22Rv1 (cell line): Measurements from ENCODE around the gene USP27X.

ENCODE experiments used
- ZFX ChIP-seq: fragments of 450-650 bp; IDR thresholded peaks from 2 replicates; pipeline ENCODE4 v1.6.1; 2017; ENCODE audit warnings: antibody characterized with exemption, borderline replicate concordance
- TF ChIP-seq, protein P1 (sequence below): fragments of 450-650 bp; IDR thresholded peaks from 2 replicates; pipeline ENCODE4 v1.5.1; 2017; ENCODE audit warnings: mild to moderate bottlenecking

- TF ChIP-seq, protein P1, sequence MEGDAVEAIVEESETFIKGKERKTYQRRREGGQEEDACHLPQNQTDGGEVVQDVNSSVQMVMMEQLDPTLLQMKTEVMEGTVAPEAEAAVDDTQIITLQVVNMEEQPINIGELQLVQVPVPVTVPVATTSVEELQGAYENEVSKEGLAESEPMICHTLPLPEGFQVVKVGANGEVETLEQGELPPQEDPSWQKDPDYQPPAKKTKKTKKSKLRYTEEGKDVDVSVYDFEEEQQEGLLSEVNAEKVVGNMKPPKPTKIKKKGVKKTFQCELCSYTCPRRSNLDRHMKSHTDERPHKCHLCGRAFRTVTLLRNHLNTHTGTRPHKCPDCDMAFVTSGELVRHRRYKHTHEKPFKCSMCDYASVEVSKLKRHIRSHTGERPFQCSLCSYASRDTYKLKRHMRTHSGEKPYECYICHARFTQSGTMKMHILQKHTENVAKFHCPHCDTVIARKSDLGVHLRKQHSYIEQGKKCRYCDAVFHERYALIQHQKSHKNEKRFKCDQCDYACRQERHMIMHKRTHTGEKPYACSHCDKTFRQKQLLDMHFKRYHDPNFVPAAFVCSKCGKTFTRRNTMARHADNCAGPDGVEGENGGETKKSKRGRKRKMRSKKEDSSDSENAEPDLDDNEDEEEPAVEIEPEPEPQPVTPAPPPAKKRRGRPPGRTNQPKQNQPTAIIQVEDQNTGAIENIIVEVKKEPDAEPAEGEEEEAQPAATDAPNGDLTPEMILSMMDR = no peak
- TF ChIP-seq ZFX = no peak
Measured at GRCh38 chrX:49848275-49848674, 31.0 kb upstream of the USP27X start.
